Activated T-cell treated with anti-CD3 and anti-CD28 coated beads, Interleukin-2, amount 50 U/mL, for 72 hours (primary cell): ENCODE data around the gene FRMPD1. TPM values are rescaled to one million over a fixed set of nuclear protein-coding genes. Genes with fewer than 3 reads are reported as not detected.

Source experiments
- ATAC-seq, 2 donors: fragments of 150-1000 bp; cut with Tn5 transposase; replicated peaks in 1 of 2; 2 replicates each; pipeline ENCODE4 v1.10.0; 2021; ENCODE audit warnings: moderate library complexity in 2 of 2, mild to moderate bottlenecking in 1 of 2
- DNase-seq, 2 donors: peaks; one replicate each; pipeline ENCODE4 v3.0.0; 2021 to 2022; ENCODE audit warnings: mixed read lengths in 1 of 2
- H3K27ac Mint-ChIP-seq: one replicate; pipeline ENCODE4 v1.8.0; 2022; ENCODE audit warnings: mild to moderate bottlenecking, moderate library complexity, mixed read lengths
- H3K27me3 Mint-ChIP-seq: one replicate; pipeline ENCODE4 v1.8.0; 2022; ENCODE audit warnings: low read depth, mixed read lengths
- H3K36me3 Mint-ChIP-seq, 2 donors: one replicate each; pipeline ENCODE4 v1.8.0; 2022; ENCODE audit warnings: mixed read lengths in 2 of 2, mild to moderate bottlenecking in 1 of 2; ENCODE audit not compliant: insufficient read depth in 2 of 2
- H3K4me1 Mint-ChIP-seq: one replicate; pipeline ENCODE4 v1.8.0; 2022; ENCODE audit warnings: low read depth, mixed read lengths
- H3K4me3 Mint-ChIP-seq, 2 donors: one replicate each; pipeline ENCODE4 v1.8.0; 2022; ENCODE audit warnings: mild to moderate bottlenecking in 2 of 2, mixed read lengths in 2 of 2, moderate library complexity in 2 of 2
- H3K9me3 Mint-ChIP-seq, 2 donors: one replicate each; pipeline ENCODE4 v1.8.0; 2022; ENCODE audit warnings: mixed read lengths in 2 of 2
- total RNA-seq, 2 donors: library from RNA; stranded (reverse); gene quantifications; one replicate each; pipeline ENCODE4 v1.2.3, GENCODE V29; 2022

The FRMPD1 gene
- total RNA-seq, 2 donors from 2014 or later: not detected

GRCh38 chr9:37792122-37792521 lies 141.4 kb downstream of the FRMPD1 start:
- Mint-ChIP-seq H3K27ac (no peak overlapping the region), H3K27me3 (no peaks in the 10 kb centered on the region), H3K36me3 (no peaks in the 10 kb centered on the region), H3K9me3 (no peaks in the 10 kb centered on the region), H3K4me1 (no peaks in the 10 kb centered on the region), H3K4me3 (no peak overlapping the region)
- DNase-seq: no peak
- ATAC-seq: no peak

- H3K36me3 Mint-ChIP-seq: no peaks in the 10 kb centered on the region
- H3K27ac Mint-ChIP-seq: no peak overlapping the region
- H3K27me3 Mint-ChIP-seq: no peaks in the 10 kb centered on the region
- DNase-seq (no peak), ATAC-seq (no peak)
- H3K9me3 Mint-ChIP-seq: no peaks in the 10 kb centered on the region
- peaks cover 16% of the 10 kb centered on the region for H3K4me1 Mint-ChIP-seq
- no peak overlapping the region for H3K4me3 Mint-ChIP-seq
Observed at GRCh38 chr9:37796232-37796631, 145.5 kb downstream of the FRMPD1 start.

Other genes starting within 250 kb of the FRMPD1 start
- gene GRHPR, start 228.3 kb upstream of the FRMPD1 start, total RNA-seq: 10 to 100 TPM; 70.2 to 94.2 TPM
- gene ZBTB5, start 185.5 kb upstream of the FRMPD1 start, total RNA-seq: 10 to 100 TPM in 1 of 2 donors, 1 to 10 TPM in 1; 9.9 to 13.2 TPM
- gene POLR1E, start 165.0 kb upstream of the FRMPD1 start, total RNA-seq: 10 to 100 TPM; 67.8 to 77.2 TPM
- gene FBXO10, start 74.6 kb upstream of the FRMPD1 start, total RNA-seq: 1 to 10 TPM; 5.0 to 5.2 TPM
- gene TOMM5, start 58.4 kb upstream of the FRMPD1 start, total RNA-seq: 10 to 100 TPM; 65.7 to 75.7 TPM
- 10 to 100 TPM; 15.9 to 16.1 TPM for gene TRMT10B, start 102.9 kb downstream of the FRMPD1 start, total RNA-seq
- 10 to 100 TPM; 60.2 to 72.0 TPM for gene EXOSC3, start 134.1 kb downstream of the FRMPD1 start, total RNA-seq
- 10 to 100 TPM; 27.2 to 27.6 TPM for gene DCAF10, start 149.8 kb downstream of the FRMPD1 start, total RNA-seq